Activated CD4-positive, alpha-beta T cell treated with anti-CD3 and anti-CD28 coated beads, Interleukin-2, amount 10 ng/mL, durations not matched to agents 7 days and 5 days (primary cell): ENCODE results near the gene USP51. TPM values are rescaled to one million over a fixed set of nuclear protein-coding genes. Genes with fewer than 3 reads are reported as not detected.
"Not testable (repeated sequence)": the region's sequence is repeated elsewhere in the genome, so short reads cannot be mapped to it uniquely, and the experiment has no call there.

Experiments
- CTCF ChIA-PET: fragments of 350-600 bp; sonication (Branson Sonifier 250); formaldehyde crosslinking; loops from one replicate; lab custom pipeline; 2021; ENCODE audit warnings: antibody characterized with exemption; lab: Charles Lee
- POLR2A ChIA-PET: fragments of 350-600 bp; sonication (Branson Sonifier 250); formaldehyde crosslinking; loops from one replicate; lab custom pipeline; 2021; ENCODE audit warnings: antibody characterized with exemption; lab: Charles Lee
- DNase-seq: peaks from one replicate; pipeline ENCODE4 v3.0.0-alpha.2; 2020
- H3K27ac Mint-ChIP-seq: one replicate; pipeline ENCODE4 v1.8.0; 2021; ENCODE audit warnings: mild to moderate bottlenecking, moderate library complexity, mixed read lengths
- H3K27me3 Mint-ChIP-seq: one replicate; pipeline ENCODE4 v1.8.0; 2021; ENCODE audit warnings: mixed read lengths
- H3K36me3 Mint-ChIP-seq: one replicate; pipeline ENCODE4 v1.8.0; 2021; ENCODE audit warnings: low read depth, mixed read lengths
- H3K4me1 Mint-ChIP-seq: one replicate; pipeline ENCODE4 v1.8.0; 2021; ENCODE audit warnings: mixed read lengths
- H3K4me3 Mint-ChIP-seq: one replicate; pipeline ENCODE4 v1.8.0; 2021; ENCODE audit warnings: mild to moderate bottlenecking, moderate library complexity, mixed read lengths
- H3K9me3 Mint-ChIP-seq: one replicate; pipeline ENCODE4 v1.8.0; 2021; ENCODE audit warnings: mixed read lengths
- total RNA-seq, 2 experiments: library from RNA; stranded (reverse); gene quantifications; one replicate each; pipeline ENCODE4 v1.2.3, GENCODE V29; 2021

The USP51 gene
- total RNA-seq = 1 to 10 TPM; 1.8 TPM

GRCh38 chrX:55489314-55490009, at the start of gene USP51:
Gene USP51, minus strand, starts transcription at chrX:55489848. Its CDS starts 909 bp downstream, at chrX:55488939.
- no peaks in the 10 kb centered on the region for H3K27me3 Mint-ChIP-seq
- H3K36me3 Mint-ChIP-seq = no peaks in the 10 kb centered on the region
- ChIA-PET POLR2A (interaction anchor here (0.6 to 1.0 kb wide), 4 partner anchors 37 to 1319 kb away, joined by 3 read pairs; partner anchors contain the start of gene MAGEH1), CTCF (interaction anchor here (1.3 kb wide), 1 partner anchor 419 kb away, joined by 4 read pairs; no protein-coding TSS in a partner anchor)
- no peaks in the 10 kb centered on the region for H3K9me3 Mint-ChIP-seq
- peaks cover 16% of the 10 kb centered on the region for H3K4me1 Mint-ChIP-seq
- peak; percentile 6 for DNase-seq
- peak within 1 kb of the TSS; percentile 83 for H3K4me3 Mint-ChIP-seq
- peak within 1 kb of the TSS; percentile 98 for H3K27ac Mint-ChIP-seq

GRCh38 chrX:55524487-55524886, 34.8 kb upstream of the USP51 start:
- no peak overlapping the region for H3K4me3 Mint-ChIP-seq
- CTCF ChIA-PET = no interaction called here
- H3K4me1 Mint-ChIP-seq = no peaks in the 10 kb centered on the region
- DNase-seq = no peak
- H3K27ac Mint-ChIP-seq = no peak overlapping the region
- no peaks in the 10 kb centered on the region for H3K9me3 Mint-ChIP-seq
- POLR2A ChIA-PET = no interaction called here
- H3K36me3 Mint-ChIP-seq = no peaks in the 10 kb centered on the region
- peaks cover 2% of the 10 kb centered on the region for H3K27me3 Mint-ChIP-seq

GRCh38 chrX:55523356-55523755, 33.7 kb upstream of the USP51 start:
- CTCF ChIA-PET = no interaction called here

GRCh38 chrX:55522596-55523276, 33.1 kb upstream of the USP51 start:
- DNase-seq = no peak
- CTCF ChIA-PET = no interaction called here
- peaks cover 2% of the 10 kb centered on the region for H3K27me3 Mint-ChIP-seq
- H3K4me3 Mint-ChIP-seq = no peak overlapping the region
- POLR2A ChIA-PET = no interaction called here
- H3K27ac Mint-ChIP-seq = no peak overlapping the region
- no peaks in the 10 kb centered on the region for H3K9me3 Mint-ChIP-seq
- H3K4me1 Mint-ChIP-seq = no peaks in the 10 kb centered on the region
- no peaks in the 10 kb centered on the region for H3K36me3 Mint-ChIP-seq

More at GRCh38 chrX:55523356-55523755, 33.7 kb upstream of the USP51 start:
- Mint-ChIP-seq H3K27ac (no peak overlapping the region), H3K27me3 (peaks cover 2% of the 10 kb centered on the region), H3K4me3 (no peak overlapping the region), H3K36me3 (no peaks in the 10 kb centered on the region), H3K9me3 (no peaks in the 10 kb centered on the region), H3K4me1 (no peaks in the 10 kb centered on the region)
- DNase-seq = no peak
- POLR2A ChIA-PET = no interaction called here

GRCh38 chrX:55521687-55522086, 32.0 kb upstream of the USP51 start:
- no peak for DNase-seq
- H3K4me3 Mint-ChIP-seq = no peak overlapping the region
- H3K27ac Mint-ChIP-seq = no peak overlapping the region
- no peaks in the 10 kb centered on the region for H3K36me3 Mint-ChIP-seq
- H3K9me3 Mint-ChIP-seq = no peaks in the 10 kb centered on the region
- H3K27me3 Mint-ChIP-seq = peaks cover 2% of the 10 kb centered on the region
- ChIA-PET POLR2A (no interaction called here), CTCF (no interaction called here)
- H3K4me1 Mint-ChIP-seq = no peaks in the 10 kb centered on the region

- CTCF ChIA-PET = not testable (repeated sequence)
These were observed 27.3 kb upstream of the USP51 start for GRCh38 chrX:55516794-55517481.

GRCh38 chrX:55513045-55513737, 23.5 kb upstream of the USP51 start:
- not testable (repeated sequence) for H3K9me3 Mint-ChIP-seq

More at GRCh38 chrX:55516794-55517481, 27.3 kb upstream of the USP51 start:
- H3K27ac Mint-ChIP-seq, POLR2A ChIA-PET, H3K9me3 Mint-ChIP-seq, H3K4me3 Mint-ChIP-seq, H3K4me1 Mint-ChIP-seq, H3K36me3 Mint-ChIP-seq, DNase-seq, H3K27me3 Mint-ChIP-seq: not testable (repeated sequence)

GRCh38 chrX:55508410-55509152, 18.9 kb upstream of the USP51 start:
- H3K4me3 Mint-ChIP-seq, DNase-seq, H3K4me1 Mint-ChIP-seq, H3K9me3 Mint-ChIP-seq, CTCF ChIA-PET, H3K27ac Mint-ChIP-seq, H3K27me3 Mint-ChIP-seq, H3K36me3 Mint-ChIP-seq, POLR2A ChIA-PET: not testable (repeated sequence)

More at GRCh38 chrX:55513045-55513737, 23.5 kb upstream of the USP51 start:
- H3K27me3 Mint-ChIP-seq, H3K4me1 Mint-ChIP-seq, POLR2A ChIA-PET, H3K36me3 Mint-ChIP-seq, CTCF ChIA-PET, DNase-seq, H3K27ac Mint-ChIP-seq, H3K4me3 Mint-ChIP-seq: not testable (repeated sequence)

- H3K9me3 Mint-ChIP-seq, POLR2A ChIA-PET, H3K36me3 Mint-ChIP-seq, H3K4me3 Mint-ChIP-seq, H3K4me1 Mint-ChIP-seq, DNase-seq, H3K27ac Mint-ChIP-seq, CTCF ChIA-PET, H3K27me3 Mint-ChIP-seq: not testable (repeated sequence)
These were observed 18.1 kb upstream of the USP51 start for GRCh38 chrX:55507699-55508098.

- H3K27ac Mint-ChIP-seq, H3K27me3 Mint-ChIP-seq, H3K36me3 Mint-ChIP-seq, H3K9me3 Mint-ChIP-seq, CTCF ChIA-PET, POLR2A ChIA-PET, H3K4me1 Mint-ChIP-seq, DNase-seq, H3K4me3 Mint-ChIP-seq: not testable (repeated sequence)
These were observed 17.4 kb upstream of the USP51 start for GRCh38 chrX:55507010-55507409.

- ChIA-PET CTCF (no interaction called here), POLR2A (no interaction called here)
- no peak overlapping the region for H3K27ac Mint-ChIP-seq
- no peak overlapping the region for H3K4me3 Mint-ChIP-seq
- no peaks in the 10 kb centered on the region for H3K36me3 Mint-ChIP-seq
- no peaks in the 10 kb centered on the region for H3K9me3 Mint-ChIP-seq
- DNase-seq = no peak
- H3K4me1 Mint-ChIP-seq = peaks cover 16% of the 10 kb centered on the region
- H3K27me3 Mint-ChIP-seq = no peaks in the 10 kb centered on the region
These were observed 1.3 kb upstream of the USP51 start for GRCh38 chrX:55490974-55491373.

GRCh38 chrX:55490121-55490520, 473 bp upstream of the USP51 start:
- ChIA-PET POLR2A (no interaction called here), CTCF (interaction anchor here (1.3 kb wide), 1 partner anchor 419 kb away, joined by 4 read pairs; no protein-coding TSS in a partner anchor)
- Mint-ChIP-seq H3K27me3 (no peaks in the 10 kb centered on the region), H3K27ac (peak overlapping the region; percentile 98), H3K4me3 (peak overlapping the region; percentile 83), H3K9me3 (no peaks in the 10 kb centered on the region), H3K36me3 (no peaks in the 10 kb centered on the region), H3K4me1 (peaks cover 16% of the 10 kb centered on the region)
- DNase-seq = no peak
